ENCODE measurements around the gene ONECUT2.

DNA sequence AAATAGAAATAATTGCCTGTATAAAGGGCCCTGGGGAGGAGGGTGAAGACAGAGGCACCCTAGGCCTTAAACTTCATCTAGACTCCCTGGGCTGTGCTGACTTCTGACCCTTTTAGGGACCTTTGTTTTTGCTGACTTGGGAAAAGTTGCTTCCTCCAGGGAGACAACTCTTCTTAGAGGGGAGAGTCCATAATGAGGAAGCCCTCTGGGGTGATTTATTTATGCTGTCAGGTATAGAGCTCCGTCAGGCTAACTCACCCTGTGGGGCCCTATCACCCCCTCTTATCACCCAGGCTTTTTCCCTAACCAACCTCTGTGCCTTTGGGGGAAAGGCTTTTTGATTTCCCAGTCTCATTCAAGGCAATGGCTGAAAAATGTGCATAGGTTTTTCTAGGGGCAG lies 8.1 kb downstream of the ONECUT2 start:
- TF ChIP-seq, protein P1, sequence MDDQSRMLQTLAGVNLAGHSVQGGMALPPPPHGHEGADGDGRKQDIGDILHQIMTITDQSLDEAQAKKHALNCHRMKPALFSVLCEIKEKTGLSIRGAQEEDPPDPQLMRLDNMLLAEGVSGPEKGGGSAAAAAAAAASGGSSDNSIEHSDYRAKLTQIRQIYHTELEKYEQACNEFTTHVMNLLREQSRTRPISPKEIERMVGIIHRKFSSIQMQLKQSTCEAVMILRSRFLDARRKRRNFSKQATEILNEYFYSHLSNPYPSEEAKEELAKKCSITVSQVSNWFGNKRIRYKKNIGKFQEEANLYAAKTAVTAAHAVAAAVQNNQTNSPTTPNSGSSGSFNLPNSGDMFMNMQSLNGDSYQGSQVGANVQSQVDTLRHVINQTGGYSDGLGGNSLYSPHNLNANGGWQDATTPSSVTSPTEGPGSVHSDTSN (IDR thresholded peaks at IDR 0.05) = no peak
- TF ChIP-seq RFX5 (IDR thresholded peaks at IDR 0.05; ENCODE audit: low read length) = no peak
- TF ChIP-seq, protein P2, sequence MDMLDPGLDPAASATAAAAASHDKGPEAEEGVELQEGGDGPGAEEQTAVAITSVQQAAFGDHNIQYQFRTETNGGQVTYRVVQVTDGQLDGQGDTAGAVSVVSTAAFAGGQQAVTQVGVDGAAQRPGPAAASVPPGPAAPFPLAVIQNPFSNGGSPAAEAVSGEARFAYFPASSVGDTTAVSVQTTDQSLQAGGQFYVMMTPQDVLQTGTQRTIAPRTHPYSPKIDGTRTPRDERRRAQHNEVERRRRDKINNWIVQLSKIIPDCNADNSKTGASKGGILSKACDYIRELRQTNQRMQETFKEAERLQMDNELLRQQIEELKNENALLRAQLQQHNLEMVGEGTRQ (IDR thresholded peaks at IDR 0.05; ENCODE audit: borderline replicate concordance, low read depth, low read length) = no peak
- TF ChIP-seq, protein P3, sequence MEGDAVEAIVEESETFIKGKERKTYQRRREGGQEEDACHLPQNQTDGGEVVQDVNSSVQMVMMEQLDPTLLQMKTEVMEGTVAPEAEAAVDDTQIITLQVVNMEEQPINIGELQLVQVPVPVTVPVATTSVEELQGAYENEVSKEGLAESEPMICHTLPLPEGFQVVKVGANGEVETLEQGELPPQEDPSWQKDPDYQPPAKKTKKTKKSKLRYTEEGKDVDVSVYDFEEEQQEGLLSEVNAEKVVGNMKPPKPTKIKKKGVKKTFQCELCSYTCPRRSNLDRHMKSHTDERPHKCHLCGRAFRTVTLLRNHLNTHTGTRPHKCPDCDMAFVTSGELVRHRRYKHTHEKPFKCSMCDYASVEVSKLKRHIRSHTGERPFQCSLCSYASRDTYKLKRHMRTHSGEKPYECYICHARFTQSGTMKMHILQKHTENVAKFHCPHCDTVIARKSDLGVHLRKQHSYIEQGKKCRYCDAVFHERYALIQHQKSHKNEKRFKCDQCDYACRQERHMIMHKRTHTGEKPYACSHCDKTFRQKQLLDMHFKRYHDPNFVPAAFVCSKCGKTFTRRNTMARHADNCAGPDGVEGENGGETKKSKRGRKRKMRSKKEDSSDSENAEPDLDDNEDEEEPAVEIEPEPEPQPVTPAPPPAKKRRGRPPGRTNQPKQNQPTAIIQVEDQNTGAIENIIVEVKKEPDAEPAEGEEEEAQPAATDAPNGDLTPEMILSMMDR (IDR thresholded peaks at IDR 0.05) = no peak
- TF ChIP-seq TEAD4 (IDR thresholded peaks at IDR 0.05; ENCODE audit: borderline replicate concordance, insufficient read depth) = no peak
- TF ChIP-seq MAX (IDR thresholded peaks at IDR 0.05; ENCODE audit: low read depth) = no peak
- no peak for TF ChIP-seq JUND (IDR thresholded peaks at IDR 0.05)
- no peak for TF ChIP-seq EZH2phosphoT487 (IDR thresholded peaks at IDR 0.05; ENCODE audit: borderline replicate concordance, low read depth)
- TF ChIP-seq TAF1 (IDR thresholded peaks at IDR 0.05; ENCODE audit: borderline replicate concordance, low read depth, low read length) = no peak
- no peak for TF ChIP-seq YY1 (IDR thresholded peaks at IDR 0.05; ENCODE audit: low read depth)
- TF ChIP-seq FOSL2 (IDR thresholded peaks at IDR 0.05; ENCODE audit: borderline replicate concordance, low read depth) = no peak
- no peak for TF ChIP-seq REST (IDR thresholded peaks at IDR 0.05; ENCODE audit: low read depth, low read length)
- TF ChIP-seq FOXM1 (IDR thresholded peaks at IDR 0.05; ENCODE audit: low read depth) = no peak

Data from SK-N-SH (cell line).